PFSK-1 (cell line): Measurements from ENCODE around the gene CTNNA1.

ENCODE experiments used
- FOXP2 ChIP-seq: optimal IDR thresholded peaks from 2 replicates; pipeline ENCODE3; 2011; ENCODE audit warnings: borderline replicate concordance, control low read depth, inconsistent platforms; ENCODE audit not compliant: insufficient read depth; ENCODE audit errors: extremely low read length, extremely low read depth
- POLR2AphosphoS5 ChIP-seq: IDR thresholded peaks from 2 replicates; pipeline ENCODE4 v1.6.1; 2012; ENCODE audit warnings: low read depth, mild to moderate bottlenecking, control low read depth, low read length, moderate library complexity
- SIN3A ChIP-seq: IDR thresholded peaks from 2 replicates; pipeline ENCODE4 v1.6.1; 2012; ENCODE audit warnings: mild to moderate bottlenecking, low read length, moderate library complexity, borderline replicate concordance; ENCODE audit not compliant: insufficient read depth
- TAF1 ChIP-seq: IDR thresholded peaks from 2 replicates; pipeline ENCODE4 v1.6.1; 2012; ENCODE audit warnings: low read length, control low read depth, borderline replicate concordance; ENCODE audit not compliant: insufficient read depth
- TF ChIP-seq, protein P1 (sequence below), 2 experiments: IDR thresholded peaks; 2 replicates each; pipeline versions ENCODE4 v1.6.1 to v1.8.0; 2011 to 2012; ENCODE audit warnings: low read depth in 2 of 2, low read length in 2 of 2, control low read depth in 1 of 2, inconsistent platforms in 1 of 2, mild to moderate bottlenecking in 1 of 2, moderate library complexity in 1 of 2; ENCODE audit not compliant: insufficient read depth in 1 of 2

Gene CTNNA1

DNA sequence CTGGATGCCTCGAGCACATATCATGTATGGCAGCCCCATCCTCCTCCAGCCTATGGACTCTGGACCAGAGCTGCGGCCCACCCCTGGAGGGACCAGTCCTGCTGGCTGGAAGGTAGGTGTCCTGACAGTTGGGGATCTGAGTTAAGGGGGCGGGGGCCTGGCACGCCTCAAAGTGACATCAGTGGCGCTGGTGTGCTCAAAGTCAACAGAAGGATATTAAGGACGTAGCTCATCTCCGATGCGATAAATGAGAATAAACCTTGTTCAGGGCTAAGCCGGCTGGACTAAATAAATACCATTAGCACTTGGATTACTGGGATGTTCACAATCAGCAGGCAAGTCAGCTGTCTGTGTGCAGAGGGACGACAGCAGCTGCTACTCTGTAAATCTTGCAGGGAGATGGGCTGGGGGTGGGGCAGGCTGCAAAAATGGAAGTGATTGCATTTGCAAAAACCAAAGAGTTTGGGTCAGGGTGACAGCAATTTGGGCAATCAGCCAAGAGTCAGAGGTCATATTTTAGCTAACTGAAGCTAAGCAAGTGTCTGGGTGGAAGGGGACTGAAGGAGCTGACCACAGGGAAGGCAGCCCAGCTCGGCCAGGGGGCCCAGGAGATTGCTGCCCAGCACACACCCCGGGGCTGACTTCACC, 201.9 kb downstream of the CTNNA1 start:
- TF ChIP-seq SIN3A (no peak), POLR2AphosphoS5 (no peak), FOXP2 (no peak), TAF1 (no peak)
- TF ChIP-seq, protein P1, sequence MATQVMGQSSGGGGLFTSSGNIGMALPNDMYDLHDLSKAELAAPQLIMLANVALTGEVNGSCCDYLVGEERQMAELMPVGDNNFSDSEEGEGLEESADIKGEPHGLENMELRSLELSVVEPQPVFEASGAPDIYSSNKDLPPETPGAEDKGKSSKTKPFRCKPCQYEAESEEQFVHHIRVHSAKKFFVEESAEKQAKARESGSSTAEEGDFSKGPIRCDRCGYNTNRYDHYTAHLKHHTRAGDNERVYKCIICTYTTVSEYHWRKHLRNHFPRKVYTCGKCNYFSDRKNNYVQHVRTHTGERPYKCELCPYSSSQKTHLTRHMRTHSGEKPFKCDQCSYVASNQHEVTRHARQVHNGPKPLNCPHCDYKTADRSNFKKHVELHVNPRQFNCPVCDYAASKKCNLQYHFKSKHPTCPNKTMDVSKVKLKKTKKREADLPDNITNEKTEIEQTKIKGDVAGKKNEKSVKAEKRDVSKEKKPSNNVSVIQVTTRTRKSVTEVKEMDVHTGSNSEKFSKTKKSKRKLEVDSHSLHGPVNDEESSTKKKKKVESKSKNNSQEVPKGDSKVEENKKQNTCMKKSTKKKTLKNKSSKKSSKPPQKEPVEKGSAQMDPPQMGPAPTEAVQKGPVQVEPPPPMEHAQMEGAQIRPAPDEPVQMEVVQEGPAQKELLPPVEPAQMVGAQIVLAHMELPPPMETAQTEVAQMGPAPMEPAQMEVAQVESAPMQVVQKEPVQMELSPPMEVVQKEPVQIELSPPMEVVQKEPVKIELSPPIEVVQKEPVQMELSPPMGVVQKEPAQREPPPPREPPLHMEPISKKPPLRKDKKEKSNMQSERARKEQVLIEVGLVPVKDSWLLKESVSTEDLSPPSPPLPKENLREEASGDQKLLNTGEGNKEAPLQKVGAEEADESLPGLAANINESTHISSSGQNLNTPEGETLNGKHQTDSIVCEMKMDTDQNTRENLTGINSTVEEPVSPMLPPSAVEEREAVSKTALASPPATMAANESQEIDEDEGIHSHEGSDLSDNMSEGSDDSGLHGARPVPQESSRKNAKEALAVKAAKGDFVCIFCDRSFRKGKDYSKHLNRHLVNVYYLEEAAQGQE (IDR thresholded peaks at IDR 0.05; ENCODE audit: insufficient read depth in 1 of 2, low read depth in 2 of 2, low read length in 2 of 2) = no peak

DNA sequence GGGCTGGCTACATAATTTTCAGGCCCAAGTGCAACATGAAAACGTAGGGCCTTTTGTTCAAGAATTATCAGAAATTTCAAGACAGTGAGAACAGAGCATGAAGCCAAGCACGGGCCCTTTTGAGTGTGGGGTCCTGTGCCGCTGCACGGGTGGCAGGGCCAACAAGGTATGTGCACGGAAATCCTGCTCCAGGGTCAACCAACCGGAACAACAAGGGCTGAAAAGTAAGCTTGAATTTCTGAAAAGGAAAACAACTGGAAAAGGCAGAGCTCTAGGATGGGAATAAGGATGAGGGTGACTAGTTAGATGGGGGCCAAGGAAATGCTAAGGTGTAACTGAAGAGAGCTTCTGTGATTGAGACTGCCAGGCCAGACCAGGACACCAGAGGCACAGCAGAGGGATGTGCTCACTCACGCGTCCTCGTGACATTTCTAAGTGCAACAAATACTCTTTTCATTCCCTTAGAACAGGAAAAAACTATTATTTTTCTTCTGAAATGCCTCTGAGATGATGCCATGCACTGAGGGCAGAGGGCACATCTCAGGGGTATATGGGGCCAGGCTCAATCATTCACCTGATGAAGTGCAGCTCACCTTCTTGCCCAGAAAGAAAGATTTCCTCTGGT, 202.6 kb downstream of the CTNNA1 start:
- TF ChIP-seq, protein P1 (IDR thresholded peaks at IDR 0.05; ENCODE audit: insufficient read depth in 1 of 2, low read depth in 2 of 2, low read length in 2 of 2) = no peak
- TF ChIP-seq FOXP2 (no peak), TAF1 (no peak), SIN3A (no peak), POLR2AphosphoS5 (no peak)

DNA sequence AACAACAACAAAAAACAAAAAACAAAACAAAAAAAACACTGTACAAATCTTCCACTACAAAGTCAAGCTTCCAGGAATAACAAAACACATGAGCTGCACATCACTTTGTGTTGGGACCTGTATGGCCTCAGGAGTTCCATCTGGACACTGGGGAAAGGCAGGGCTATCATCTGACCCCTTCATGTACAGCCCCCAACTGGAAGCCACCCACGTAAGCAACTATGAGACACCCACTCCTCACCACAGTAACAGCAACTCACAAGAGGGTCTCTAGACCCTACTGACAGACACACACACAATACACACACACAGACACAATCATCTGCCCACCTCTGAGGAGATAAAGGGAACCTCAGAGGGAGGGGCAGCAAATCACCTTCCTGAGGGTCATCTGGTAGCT, 203.6 kb downstream of the CTNNA1 start:
- TF ChIP-seq SIN3A (no peak), TAF1 (no peak), POLR2AphosphoS5 (no peak), FOXP2 (no peak)
- TF ChIP-seq, protein P1 (IDR thresholded peaks at IDR 0.05; ENCODE audit: insufficient read depth in 1 of 2, low read depth in 2 of 2, low read length in 2 of 2) = no peak

DNA sequence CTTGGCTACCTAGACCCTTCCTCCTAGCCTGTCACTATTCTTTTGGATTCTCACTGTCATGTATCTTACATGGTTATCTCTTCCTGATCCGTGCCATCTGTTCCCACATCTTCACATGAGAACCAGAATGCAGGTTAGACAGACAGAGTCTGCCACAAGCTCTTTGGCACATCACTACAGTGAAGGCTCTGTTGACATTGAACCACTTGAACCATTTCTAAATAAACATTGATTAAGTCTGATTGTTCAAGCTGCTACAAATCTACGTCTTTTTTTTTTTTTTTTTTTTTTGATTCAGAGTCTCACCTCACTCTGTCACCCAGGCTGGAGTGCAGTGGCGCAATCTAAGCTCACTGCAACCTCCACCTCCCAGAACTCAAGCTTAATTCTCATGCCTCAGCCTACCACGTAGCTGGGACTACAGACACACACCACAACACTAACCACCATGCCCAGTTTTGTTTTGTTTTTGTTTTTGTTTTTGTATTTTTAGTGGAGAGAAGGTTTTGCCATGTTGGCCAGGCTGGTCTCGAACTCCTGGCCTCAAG, 207.0 kb downstream of the CTNNA1 start:
- no peak for TF ChIP-seq SIN3A
- TF ChIP-seq, protein P1 (IDR thresholded peaks at IDR 0.05; ENCODE audit: insufficient read depth in 1 of 2, low read depth in 2 of 2, low read length in 2 of 2) = no peak
- no peak for TF ChIP-seq POLR2AphosphoS5
- no peak for TF ChIP-seq TAF1
- TF ChIP-seq FOXP2 = no peak
